ENCODE measurements around the gene CENPF.
"Not testable (repeated sequence)": the region's sequence is repeated elsewhere in the genome, so short reads cannot be mapped to it uniquely, and the experiment has no call there.

Gene CENPF

DNA sequence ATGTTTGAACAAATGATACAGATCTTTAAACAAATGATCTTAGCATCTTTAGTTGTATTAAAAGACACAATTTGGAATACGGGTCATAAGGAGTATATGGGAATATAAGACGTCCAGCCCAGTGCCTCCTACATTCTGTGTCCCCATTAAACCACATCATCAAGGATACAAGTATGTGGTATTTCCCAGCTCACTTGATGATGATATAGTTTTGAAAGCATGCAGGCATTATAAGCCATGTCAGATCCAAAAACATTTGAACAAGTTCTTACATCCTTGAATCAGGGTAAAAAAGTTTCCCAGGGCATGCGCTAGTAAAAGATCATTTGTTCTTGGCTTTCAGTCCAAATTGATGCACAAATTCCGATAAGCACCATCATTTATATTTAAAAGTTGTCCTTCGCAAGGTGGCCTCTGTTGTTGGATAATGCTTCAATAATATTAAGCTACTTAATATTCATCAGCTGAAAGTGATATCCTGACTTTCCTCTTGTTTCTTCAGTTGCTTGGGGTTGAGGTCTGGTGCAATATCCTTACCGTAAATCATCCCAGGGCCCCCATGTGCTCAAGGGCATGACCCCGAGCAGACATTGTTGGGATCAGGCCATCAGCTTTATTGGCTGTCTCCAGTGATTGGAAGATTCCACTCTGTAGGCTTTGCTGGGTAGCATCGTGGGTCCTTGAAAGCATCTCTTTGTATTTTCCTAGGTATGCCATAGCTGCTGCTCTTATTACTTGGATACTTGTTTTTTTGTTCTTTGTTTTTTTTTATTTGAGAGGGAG is 61.8 kb downstream of the CENPF start:
- DNase-seq: no peak

DNA sequence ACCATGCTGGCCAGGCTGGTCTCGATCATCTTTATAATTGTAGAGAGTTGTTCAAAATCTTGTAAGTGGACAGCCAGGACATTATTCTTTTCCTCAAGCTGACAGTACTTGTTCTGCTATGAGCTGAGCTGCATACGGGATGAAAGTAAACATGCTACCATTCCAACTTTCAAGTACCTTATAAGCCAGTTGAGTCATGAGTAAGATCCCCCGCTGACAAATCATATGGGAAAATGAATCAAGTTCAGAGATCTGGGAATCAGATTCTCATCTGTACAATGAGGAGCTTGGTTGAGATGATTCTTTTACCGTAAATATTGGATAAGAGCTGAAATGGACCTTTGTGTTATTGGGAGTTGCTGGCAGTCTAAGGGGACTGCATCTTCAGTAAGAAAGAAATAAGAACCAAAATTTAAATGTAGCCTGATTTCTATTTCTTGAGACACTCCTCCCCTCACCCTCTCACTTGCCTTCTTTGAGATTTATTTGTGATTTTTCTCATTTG is 62.7 kb downstream of the CENPF start:
- DNase-seq: no peak

DNA sequence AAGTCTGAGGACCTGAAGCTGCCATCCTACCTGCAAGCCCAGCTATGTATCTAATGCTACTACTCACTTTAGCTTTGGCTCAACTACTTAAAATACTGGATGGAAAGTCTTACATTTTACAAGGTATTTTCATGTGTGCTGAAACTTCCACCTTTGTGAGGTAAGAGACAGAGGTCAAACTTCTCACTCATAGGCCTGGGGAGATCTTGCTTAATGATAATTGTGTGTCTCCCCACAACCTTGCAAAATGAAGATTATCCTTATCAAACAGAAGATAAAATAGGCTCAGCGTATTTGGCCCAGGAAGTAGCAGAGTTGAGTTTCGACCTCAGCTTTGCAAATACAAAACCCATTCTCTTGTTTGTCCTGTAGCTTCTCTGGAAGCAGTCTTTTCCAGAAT is 63.7 kb downstream of the CENPF start:
- no peak for DNase-seq

DNA sequence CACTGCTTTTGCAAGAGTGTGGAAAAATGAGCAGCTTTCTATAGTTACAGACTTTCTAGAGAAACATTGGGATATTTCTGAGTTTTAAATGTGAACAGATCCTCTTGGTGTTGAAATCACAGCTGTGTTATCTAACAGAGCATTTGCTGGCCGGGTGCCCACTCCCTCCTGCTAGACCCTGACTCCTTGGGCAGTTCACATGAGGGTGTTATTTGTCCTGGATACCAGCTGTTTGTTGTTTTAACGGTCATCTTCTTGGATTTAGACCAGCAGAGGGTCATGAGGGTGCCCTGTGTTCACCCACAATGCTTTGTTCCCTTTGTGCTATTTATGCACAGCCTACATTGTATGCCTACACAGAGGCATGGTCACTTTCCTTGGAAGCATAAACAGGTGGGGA is 67.1 kb downstream of the CENPF start:
- no peak for DNase-seq

DNA sequence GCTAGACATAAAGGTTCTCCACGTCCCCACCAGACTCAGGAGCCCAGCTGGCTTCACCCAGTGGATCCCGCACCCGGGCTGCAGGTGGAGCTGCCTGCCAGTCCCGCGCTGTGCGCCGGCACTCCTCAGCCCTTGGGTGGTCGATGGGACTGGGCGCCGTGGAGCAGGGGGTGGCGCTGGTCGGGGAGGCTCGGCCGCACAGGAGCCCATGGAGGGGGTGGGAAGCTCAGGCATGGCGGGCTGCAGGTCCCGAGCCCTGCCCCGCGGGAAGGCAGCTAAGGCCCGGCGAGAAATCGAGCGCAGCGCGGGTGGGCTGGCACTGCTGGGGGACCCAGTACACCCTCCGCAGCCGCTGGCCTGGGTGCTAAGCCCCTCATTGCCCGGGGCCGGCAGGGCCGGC is 70.0 kb downstream of the CENPF start:
- not testable (repeated sequence) for DNase-seq

DNA sequence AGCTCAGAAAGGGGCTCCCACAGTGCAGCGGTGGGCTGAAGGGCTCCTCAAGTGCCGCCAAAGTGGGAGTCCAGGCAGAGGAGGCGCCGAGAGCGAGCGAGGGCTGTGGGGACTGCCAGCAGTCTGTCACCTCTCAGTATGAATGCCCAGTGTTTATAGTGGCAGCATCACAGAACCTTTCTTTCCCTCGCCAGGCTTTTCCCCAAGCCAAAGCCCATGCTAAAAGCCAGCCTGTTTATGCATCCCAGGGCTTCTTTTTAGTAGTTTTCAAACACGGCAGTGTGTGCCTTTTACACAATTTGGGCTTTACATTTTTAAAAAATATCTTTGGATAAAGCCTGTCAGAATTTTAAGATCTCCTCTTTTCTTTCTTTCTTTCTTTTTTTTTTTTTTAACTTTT is 70.6 kb downstream of the CENPF start:
- DNase-seq: no peak

DNA sequence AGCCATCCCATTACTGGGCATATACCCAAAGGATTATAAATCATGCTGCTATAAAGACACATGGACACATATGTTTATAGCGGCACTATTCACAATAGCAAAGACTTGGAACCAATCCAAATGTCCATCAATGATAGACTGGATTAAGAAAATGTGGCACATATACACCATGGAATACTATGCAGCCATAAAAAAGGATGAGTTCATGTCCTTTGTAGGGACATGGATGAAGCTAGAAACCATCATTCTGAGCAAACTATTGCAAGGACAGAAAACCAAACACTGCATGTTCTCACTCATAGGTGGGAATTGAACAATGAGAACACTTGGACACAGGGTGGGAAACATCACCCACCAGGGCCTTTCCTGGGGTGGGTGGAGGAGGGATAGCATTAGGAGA is 72.5 kb downstream of the CENPF start:
- not testable (repeated sequence) for DNase-seq

DNA sequence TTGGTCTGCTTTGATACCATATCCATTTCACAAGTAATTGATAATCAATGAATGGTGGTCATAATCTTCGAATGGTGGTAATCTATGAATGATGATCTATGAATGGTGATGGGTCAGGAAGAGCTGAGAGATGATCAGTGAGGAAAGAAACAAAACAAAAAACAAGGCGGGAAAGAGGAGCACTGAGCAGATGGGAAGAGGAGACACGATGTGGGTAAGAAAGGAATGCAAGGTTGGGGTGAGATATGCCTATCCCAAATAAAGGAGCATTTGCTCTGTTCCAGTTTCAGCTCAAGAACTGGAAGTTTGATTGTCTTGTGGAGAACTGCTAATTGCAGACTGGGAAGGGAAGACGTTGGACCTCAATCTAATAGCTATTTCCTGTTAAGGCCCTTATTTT is 73.8 kb downstream of the CENPF start:
- DNase-seq: no peak

DNA sequence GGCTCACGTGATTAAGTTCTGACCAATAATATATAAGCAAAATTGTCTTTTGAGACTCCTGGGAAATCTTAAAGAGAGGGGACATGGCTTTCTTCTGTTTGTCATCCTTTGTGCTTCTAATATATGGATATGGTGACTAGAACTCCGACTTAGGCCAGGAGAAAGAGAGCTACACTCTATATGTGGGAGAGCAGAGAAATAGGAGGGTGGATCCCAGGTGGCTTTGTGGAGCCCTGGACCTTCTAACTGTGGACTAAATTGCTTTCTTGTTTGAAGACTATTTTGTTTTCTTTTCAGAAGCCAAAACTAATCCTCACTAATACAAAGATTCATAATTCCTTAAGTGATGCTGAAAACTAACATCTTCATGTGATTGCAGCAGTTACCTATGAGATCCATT is 75.0 kb downstream of the CENPF start:
- DNase-seq: no peak

DNA sequence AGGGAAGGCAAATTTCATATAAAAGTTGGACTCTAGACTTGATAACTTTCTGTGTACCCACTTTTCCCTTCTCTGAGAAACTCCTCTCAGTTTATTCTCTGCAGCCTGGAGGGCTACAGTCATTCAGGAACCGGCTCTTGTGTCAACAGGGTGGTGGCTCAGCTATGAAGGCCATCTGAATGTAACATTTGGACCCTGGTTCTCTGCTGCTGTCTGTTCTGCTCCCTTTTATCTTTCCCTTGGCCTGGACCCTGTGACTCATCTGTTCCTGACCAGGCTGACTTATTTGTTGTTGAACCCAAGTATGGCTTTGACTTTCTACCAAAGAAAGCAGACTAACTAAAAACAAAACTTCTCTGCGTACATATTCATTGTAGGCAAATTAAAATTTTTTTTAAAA is 75.4 kb downstream of the CENPF start:
- peak; percentile 7 for DNase-seq

DNA sequence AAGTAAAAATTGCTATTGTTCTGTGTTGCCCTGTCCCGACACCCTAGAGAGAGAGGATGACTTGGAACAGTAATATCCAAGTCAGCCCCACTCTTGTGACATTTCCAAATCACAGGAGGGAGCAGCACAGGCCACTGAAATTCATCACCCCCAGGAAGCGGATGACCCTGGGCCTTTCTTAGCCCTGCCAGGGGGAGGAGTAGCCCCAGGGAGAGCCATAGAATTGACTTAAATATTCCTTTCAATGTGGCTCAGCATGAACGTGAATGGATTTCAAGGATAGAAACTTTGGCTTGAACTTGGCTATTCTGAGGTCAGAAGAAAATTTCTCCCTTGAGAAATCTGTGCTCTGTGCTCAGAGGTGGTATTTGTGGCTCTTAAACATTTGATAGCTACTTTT is 80.6 kb downstream of the CENPF start:
- no peak for DNase-seq

DNA sequence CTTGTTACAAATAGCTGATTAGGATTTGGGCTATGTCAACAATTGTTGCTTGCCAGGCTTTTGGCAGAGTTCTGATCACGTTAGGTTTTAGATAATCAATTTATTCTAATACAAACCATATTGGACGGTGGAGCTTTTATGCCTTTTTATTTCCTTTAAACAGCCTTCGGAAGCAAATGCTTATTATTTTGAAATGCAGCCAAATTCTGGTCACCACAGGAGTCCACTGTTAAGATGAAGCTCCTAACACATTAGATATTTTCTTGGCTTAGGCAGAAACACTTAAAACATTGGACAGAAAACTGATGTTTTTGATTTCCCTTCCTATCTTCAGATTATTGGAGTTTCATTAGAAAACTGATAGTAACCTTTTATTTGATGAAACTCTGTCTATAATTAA is 82.9 kb downstream of the CENPF start:
- DNase-seq: no peak

DNA sequence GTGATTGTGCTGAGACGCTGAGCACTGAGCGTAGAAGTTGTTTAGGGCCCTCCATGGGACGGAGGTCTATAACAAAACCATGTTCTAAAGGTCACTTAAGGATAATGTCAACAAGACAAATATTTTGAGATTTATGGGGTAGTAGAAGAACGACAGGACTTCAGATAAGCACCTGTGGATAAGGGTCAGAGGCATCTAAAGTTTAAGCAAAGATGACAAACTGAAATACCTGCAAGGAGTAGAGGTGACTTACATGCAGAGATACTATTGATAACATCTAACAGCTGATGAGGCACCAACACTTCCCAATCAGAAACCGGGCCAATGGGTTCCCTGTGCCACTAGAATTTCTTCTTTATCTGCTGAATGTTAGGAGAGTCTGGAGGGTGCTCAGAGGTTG is 83.5 kb downstream of the CENPF start:
- no peak for DNase-seq

DNA sequence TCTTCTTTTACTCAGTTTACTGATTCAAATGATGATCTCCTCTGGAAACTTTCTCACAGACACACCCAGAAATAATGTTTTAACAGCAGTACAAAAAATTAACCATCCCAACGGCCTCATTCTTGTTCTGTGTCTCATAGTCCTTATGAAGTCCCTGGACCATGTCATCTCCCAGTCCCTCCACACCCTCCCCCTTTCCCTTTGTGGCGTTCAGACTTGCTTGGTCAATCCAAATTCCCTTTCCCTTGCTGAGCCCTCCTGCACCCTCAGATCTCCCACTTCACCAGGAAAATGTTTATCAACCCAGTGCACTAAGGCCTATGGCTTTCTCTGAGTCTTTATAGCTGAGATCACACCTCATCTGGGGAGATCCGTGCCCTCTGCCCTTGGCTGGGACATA is 85.9 kb downstream of the CENPF start:
- no peak for DNase-seq

DNA sequence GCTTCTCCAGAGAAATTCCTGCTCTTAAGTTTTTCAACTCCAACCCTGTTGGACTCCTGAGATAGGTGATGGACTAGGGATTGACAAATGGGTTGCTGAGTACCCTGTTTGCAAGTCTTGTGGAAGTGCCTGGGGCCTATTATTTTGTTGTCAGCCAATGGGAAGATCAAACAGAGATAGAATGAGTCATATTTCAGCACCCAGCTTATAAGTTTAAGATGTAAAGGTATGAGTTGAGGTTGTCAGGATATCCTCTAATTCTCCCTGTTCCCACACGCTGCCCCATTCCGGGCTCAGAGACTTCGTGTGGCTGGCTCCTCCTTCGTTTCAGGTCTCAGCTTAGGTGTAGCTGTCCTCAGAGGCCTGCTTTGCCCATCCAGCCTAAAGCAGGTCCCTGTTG is 91.8 kb downstream of the CENPF start:
- DNase-seq: no peak

DNA sequence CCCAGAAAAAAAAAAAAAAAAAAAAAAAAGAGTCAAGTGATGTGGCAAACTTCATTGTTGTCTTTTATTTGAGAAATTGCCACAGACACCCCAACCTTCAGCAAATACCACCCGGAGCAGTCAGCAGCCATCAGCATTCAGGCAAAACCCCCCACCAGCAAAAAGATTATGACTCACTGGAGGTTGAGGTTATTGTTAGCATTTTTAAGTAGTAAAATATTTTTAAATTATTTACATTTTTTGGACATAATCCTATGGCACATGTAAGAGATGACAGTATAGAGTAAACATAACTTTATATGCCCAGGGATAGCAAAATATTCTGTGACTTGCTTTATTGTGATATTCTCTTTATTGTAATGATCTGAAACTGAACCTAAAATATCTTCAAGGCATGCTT is 95.6 kb downstream of the CENPF start:
- DNase-seq: no peak

DNA sequence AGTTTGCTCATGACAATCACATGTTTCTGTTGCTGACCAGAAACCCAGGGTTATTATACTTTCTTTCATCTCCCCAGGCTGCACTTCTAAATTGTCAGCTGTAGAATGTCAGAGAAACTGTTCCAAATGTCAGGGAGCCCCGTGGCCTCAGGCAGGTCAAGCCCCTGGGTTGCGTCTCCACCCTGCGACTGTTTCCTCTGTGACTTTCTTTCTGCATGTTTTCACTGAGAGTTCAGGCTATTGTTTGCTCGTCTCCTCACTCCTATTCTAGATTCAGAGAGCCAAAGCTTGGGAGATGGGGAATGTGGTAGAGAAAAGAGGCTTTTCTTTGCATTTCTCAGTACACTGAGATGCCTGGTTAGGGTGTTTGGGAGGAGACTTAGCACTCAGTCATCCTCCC is 97.4 kb downstream of the CENPF start:
- DNase-seq: no peak

DNA sequence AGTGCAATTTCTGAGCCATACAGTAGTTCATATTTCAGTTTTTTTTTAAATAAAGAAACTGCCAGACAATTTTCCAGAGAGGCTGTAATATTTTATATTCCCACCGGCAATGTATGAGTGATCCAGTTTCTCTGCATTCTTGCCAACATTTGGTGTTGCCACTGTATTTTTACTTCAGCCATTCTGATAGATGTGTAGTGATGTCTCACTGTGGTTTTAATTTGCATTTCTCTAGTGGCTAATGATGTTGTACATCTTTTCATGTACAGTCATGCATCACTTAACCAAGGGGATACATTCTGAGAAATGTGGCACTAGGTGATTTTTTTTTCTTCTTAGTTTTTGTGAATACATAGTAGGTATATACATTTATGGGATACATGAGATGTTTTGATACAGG is 99.6 kb downstream of the CENPF start:
- no peak for DNase-seq

DNA sequence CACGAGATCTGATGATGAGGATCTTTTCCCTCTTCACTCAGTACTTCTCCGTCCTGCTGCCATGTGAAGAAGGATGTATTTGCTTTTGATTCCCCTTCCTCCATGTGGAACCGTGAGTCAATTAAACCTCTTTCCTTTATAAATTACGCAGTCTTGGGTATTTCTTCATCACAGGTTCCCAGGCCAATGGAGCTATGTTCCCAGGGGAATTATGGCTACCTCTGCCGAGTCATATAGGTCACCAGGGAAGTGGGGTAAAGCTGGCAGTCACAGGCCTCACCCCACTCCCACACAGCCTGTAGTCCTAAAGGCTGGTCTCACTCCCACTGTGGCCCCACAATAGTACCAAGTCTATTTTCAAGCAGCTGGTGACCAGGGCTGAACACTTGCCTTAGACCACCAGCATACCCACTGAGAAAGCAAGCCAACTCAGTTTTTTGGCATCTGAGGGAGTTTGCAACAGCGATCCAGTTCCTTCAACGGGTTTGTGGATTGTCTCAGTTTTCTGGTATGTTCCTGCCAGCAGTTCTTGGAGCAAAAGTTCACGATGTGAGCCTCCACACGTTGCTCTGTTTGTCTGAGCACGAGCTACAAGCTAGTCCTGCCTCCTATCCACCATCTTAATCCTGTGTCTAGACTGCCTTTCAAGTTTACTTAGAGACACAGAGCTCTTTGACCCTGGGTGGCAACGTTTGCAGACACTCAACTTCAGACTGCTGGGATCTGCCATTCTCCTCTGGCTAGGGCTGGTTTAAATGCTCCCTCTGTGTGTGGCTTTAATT is 104.5 kb downstream of the CENPF start:
- no peak for DNase-seq

DNA sequence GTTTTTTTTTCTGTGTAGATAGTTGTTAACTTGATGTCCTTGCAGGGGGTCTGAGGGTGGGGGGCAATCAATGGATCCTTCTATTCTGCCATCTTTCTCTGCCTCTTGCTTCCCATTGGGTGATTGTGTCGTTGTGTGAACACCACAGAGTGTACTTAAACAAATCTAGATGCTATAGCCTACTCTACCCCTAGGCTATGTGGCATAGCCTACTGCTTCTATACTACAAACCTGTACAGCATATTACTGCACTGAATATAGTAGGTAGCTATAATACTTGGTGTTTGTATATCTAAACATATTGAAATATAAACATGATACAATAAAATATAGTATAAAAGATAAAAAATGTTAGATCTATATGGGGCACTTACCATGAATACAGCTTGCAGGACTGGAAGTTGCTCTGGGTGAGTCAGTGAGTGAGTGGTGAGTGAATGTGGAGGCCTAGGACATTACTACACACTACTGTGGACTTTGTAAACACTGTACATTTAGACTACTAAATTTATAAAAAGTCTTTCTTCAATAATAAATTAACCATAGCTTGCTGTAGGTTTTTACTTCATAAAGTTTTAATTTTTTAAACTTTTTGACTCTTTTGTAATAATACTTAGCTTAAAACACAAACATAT is 105.4 kb downstream of the CENPF start:
- DNase-seq: no peak

DNA sequence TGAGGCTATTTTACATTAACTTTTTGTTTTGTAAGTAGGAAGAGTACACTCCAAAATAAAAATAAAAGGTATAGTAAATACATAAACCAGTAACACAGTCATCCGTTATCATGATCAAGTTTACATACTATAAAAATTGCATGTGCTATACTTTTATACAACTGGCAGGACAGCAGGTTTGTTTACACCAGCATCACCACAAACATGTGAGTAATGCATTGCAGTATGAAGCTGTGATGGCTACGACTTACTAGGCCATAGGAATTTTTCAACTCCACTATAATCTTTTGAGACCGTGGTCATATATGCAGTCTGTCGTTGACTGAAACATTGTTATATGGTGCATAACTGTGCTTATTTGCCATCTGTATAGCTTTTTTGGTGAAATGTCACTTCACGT is 106.2 kb downstream of the CENPF start:
- DNase-seq: no peak

DNA sequence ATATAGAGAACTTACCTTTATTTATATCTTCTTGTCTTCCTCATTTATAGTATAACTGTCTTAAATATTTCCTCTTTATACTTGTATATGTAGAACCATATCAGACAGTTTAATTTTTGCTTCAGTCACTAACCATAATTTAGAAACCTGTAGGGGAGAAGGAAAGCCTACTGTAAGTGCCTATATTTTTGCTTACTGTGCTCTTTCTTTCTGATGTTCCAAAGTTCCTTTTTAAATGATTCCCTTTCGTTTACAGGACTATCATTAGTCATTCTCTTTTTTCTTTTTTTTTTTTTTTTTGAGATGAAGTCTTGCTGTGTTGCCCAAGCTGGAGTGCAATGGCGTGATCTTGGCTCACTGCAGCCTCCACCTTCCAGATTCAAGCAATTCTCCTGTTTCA is 109.7 kb downstream of the CENPF start:
- no peak for DNase-seq
